Measurements from ENCODE around the gene DCAKD.

- TF ChIP-seq CTCF (IDR thresholded peaks at IDR 0.05; ENCODE audit: low read length): no peak
- TF ChIP-seq EZH2 (optimal IDR thresholded peaks at IDR 0.05; ENCODE audit: low read depth, low read length): no peak
These were observed 9.6 kb upstream of the DCAKD start, which contains the start of gene NMT1 for GRCh38 chr17:45060797-45061605.

Measured in MM.1S (cell line).